Measurements from ENCODE around the gene TNFAIP3.

TNFAIP3 gene

GRCh38 chr6:137926207-137926731 is 59.2 kb downstream of the TNFAIP3 start:
- DNase-seq, result peak; percentile 53 to 62 (median 59)

- DNase-seq, result no peak
These were observed 59.9 kb downstream of the TNFAIP3 start for GRCh38 chr6:137926985-137927384.

GRCh38 chr6:137927777-137928218 is 60.7 kb downstream of the TNFAIP3 start:
- DNase-seq, result peak; percentile 91 to 96 (median 95)

DNA sequence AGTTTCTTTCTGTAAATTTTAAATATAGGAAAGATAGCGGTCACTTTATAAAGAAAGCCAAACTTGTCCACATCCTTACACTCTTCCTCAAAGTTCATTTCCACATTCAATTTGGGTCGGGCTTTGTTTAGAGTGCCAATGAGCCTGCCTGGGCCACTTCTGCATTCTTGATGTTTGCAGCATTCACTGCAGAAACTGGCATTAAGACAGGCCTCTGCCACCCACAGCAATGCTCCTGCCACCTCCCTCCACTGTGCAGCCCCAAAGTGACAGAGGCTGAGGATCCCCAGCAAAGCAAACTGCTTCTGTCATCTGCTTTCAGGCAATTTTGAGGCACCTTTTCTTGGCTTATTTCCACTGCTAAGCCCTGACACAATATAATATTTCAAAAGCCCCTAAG is 61.2 kb downstream of the TNFAIP3 start:
- DNase-seq, result peak; percentile 73 to 85 (median 74)

DNA sequence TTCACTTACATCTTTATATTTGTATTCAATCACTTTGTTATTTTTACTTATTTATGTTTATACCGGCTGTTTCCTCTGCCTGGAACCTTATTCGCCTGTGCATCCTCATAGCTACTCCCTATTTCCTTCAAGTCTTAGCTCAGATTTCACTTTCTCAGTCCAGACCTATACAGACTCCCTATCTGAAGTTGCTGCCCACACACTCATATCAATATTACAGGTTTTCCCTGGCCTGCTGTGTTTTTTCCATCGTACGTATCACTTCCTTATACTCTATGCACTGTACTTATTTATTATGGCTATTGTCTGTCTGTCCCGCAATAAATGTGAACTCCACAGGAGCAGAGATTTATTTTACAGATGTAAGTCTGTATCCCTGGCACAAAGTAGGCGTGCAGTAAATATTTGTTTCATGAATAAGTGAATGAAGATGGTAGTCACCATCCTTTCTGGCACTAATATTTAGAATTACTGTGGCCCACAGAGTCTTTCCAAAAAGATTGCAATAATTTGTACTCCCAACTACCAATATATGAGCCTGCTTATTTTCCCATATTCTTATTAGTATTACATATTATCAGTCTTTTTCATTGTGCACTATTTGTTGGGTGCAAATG is 64.9 kb downstream of the TNFAIP3 start:
- DNase-seq, result no peak
